ENCODE measurements around the gene STMND1.

GRCh38 chr6:17130786-17131185 lies 28.9 kb downstream of the STMND1 start:
- TF ChIP-seq FOXK2 (IDR thresholded peaks at IDR 0.05) (no peak), BHLHE40 (IDR thresholded peaks at IDR 0.05; ENCODE audit: borderline replicate concordance) (no peak), L3MBTL2 (conservative IDR thresholded peaks at IDR 0.05) (no peak), PKNOX1 (IDR thresholded peaks at IDR 0.05) (no peak), SP1 (IDR thresholded peaks at IDR 0.05) (no peak), FOXM1 (IDR thresholded peaks at IDR 0.05; ENCODE audit: borderline replicate concordance) (no peak), LEF1 (IDR thresholded peaks at IDR 0.05; ENCODE audit: borderline replicate concordance) (no peak), ELF4 (IDR thresholded peaks at IDR 0.05) (no peak)

All from HEK293T (cell line).